Neural progenitor cell (in vitro differentiated cells): ENCODE measurements around the gene LAD1.

Experiments
- EZH2 ChIP-seq: fragments of 200-600 bp; sonication (generic); IDR thresholded peaks from 2 replicates; pipeline ENCODE4 v1.6.1; 2017; ENCODE audit warnings: antibody characterized with exemption, mild to moderate bottlenecking, moderate library complexity
- EZH2phosphoT487 ChIP-seq: fragments of 200-600 bp; sonication (generic); IDR thresholded peaks from 2 replicates; pipeline ENCODE4 v1.6.1; 2017; ENCODE audit warnings: antibody characterized with exemption
- TF ChIP-seq, protein P1 (sequence below): fragments of 200-600 bp; sonication (generic); IDR thresholded peaks from 2 replicates; pipeline ENCODE4 v1.5.1; 2017; ENCODE audit warnings: antibody characterized with exemption, mild to moderate bottlenecking

DNA sequence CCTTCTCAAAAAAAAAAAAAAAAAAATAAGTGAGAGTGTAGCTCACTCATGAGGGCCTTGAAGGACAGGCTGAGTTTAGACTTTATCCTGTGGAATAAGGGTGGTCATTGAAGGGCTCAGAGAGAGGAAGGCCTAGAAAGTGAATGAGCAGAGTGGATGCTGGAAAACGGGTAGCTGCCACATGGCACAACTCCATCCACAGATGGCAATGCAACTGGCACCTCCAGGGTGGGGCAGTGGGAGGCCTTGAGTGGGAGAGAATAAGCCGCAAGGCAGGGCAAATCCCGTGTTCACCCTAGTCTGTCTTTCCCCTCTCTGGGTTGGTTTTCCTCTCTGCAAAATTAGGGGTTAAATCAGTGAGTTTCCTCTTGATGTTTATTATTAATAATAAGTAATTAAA lies 19.3 kb upstream of the LAD1 start:
- TF ChIP-seq, protein P1, sequence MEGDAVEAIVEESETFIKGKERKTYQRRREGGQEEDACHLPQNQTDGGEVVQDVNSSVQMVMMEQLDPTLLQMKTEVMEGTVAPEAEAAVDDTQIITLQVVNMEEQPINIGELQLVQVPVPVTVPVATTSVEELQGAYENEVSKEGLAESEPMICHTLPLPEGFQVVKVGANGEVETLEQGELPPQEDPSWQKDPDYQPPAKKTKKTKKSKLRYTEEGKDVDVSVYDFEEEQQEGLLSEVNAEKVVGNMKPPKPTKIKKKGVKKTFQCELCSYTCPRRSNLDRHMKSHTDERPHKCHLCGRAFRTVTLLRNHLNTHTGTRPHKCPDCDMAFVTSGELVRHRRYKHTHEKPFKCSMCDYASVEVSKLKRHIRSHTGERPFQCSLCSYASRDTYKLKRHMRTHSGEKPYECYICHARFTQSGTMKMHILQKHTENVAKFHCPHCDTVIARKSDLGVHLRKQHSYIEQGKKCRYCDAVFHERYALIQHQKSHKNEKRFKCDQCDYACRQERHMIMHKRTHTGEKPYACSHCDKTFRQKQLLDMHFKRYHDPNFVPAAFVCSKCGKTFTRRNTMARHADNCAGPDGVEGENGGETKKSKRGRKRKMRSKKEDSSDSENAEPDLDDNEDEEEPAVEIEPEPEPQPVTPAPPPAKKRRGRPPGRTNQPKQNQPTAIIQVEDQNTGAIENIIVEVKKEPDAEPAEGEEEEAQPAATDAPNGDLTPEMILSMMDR, result no peak
- TF ChIP-seq EZH2phosphoT487 (no peak), EZH2 (no peak)
